NOMO-1 treated with DMSO at 0.1 percent for 48 hours (cell line): ENCODE results near the gene RNF130.

Source experiments
- DNase-seq: peaks from one replicate; lab custom pipeline; 2025; ENCODE audit not compliant: unreplicated experiment; lab: John Stamatoyannopoulos, UW

The RNF130 gene

GRCh38 chr5:180071531-180072255 is at the start of gene RNF130:
Gene RNF130 (minus strand): TSS chr5:180071759. CDS start chr5:180071702, 57 bp downstream.
- DNase-seq = peak; percentile 84

- no peak for DNase-seq
Measured at GRCh38 chr5:180120237-180121101, 48.9 kb upstream of the RNF130 start.

GRCh38 chr5:180119903-180120236 is 48.3 kb upstream of the RNF130 start:
- DNase-seq = no peak

- DNase-seq = no peak
Measured at GRCh38 chr5:180119031-180119902, 47.7 kb upstream of the RNF130 start.

GRCh38 chr5:180118391-180118791 is 46.8 kb upstream of the RNF130 start:
- no peak for DNase-seq

- no peak for DNase-seq
Measured at GRCh38 chr5:180117000-180117725, 45.6 kb upstream of the RNF130 start.

GRCh38 chr5:180116077-180116999 is 44.8 kb upstream of the RNF130 start:
- DNase-seq = no peak

- DNase-seq = no peak
Measured at GRCh38 chr5:180115326-180116076, 43.9 kb upstream of the RNF130 start.

GRCh38 chr5:180114304-180115003 is 42.9 kb upstream of the RNF130 start:
- no peak for DNase-seq

- no peak for DNase-seq
Measured at GRCh38 chr5:180113660-180114303, 42.2 kb upstream of the RNF130 start.

- DNase-seq = no peak
Measured at GRCh38 chr5:180112181-180112861, 40.8 kb upstream of the RNF130 start.

- DNase-seq = no peak
Measured at GRCh38 chr5:180111273-180112002, 39.9 kb upstream of the RNF130 start.

- no peak for DNase-seq
Measured at GRCh38 chr5:180109920-180110319, 38.4 kb upstream of the RNF130 start.

GRCh38 chr5:180107005-180107404 is 35.4 kb upstream of the RNF130 start:
- no peak for DNase-seq

GRCh38 chr5:180105827-180106312 is 34.3 kb upstream of the RNF130 start:
- no peak for DNase-seq

GRCh38 chr5:180104168-180104530 is 32.6 kb upstream of the RNF130 start:
- DNase-seq = no peak
